Lung (tissue), 12 donors: ENCODE measurements around the gene RUVBL2. TPM values are rescaled to one million over a fixed set of nuclear protein-coding genes. Genes with fewer than 3 reads are reported as not detected.
"Not testable (repeated sequence)": the region's sequence is repeated elsewhere in the genome, so short reads cannot be mapped to it uniquely, and the experiment has no call there.

Experiments used
- ATAC-seq: fragments of 200-7000 bp; cut with Tn5 transposase; one replicate; pipeline ENCODE4 v1.9.1; 2020; ENCODE audit warnings: moderate number of reproducible peaks; ENCODE audit not compliant: insufficient read depth, low FRiP score
- DNase-seq, 3 donors: peaks; one replicate each; pipeline ENCODE4 v3.0.0-alpha.2; 2013 to 2017
- H3K27ac ChIP-seq, 2 donors: one replicate each; pipeline ENCODE4 v1.5.1; 2013; ENCODE audit warnings: mild to moderate bottlenecking in 2 of 2, moderate library complexity in 2 of 2, control low read depth in 1 of 2, inconsistent platforms in 1 of 2, low read depth in 1 of 2, low read length in 1 of 2
- H3K27me3 ChIP-seq, 3 donors: one replicate each; pipeline ENCODE4 v1.5.1; 2013; ENCODE audit warnings: low read length in 2 of 3; ENCODE audit not compliant: control insufficient read depth in 3 of 3, insufficient read depth in 3 of 3
- H3K36me3 ChIP-seq, 4 donors: one replicate each; pipeline ENCODE4 v1.5.1; 2013; ENCODE audit warnings: low read length in 4 of 4, mild to moderate bottlenecking in 1 of 4, moderate library complexity in 1 of 4; ENCODE audit not compliant: control insufficient read depth in 4 of 4, insufficient read depth in 4 of 4
- H3K4me1 ChIP-seq, 5 donors: one replicate each; pipeline ENCODE4 v1.5.1; 2013; ENCODE audit warnings: low read length in 5 of 5, mild to moderate bottlenecking in 2 of 5, moderate library complexity in 1 of 5; ENCODE audit not compliant: control insufficient read depth in 5 of 5, insufficient read depth in 5 of 5
- H3K4me3 ChIP-seq: one replicate; pipeline ENCODE4 v1.5.1; 2013; ENCODE audit warnings: mild to moderate bottlenecking, control low read depth, moderate library complexity
- H3K9ac ChIP-seq, 2 donors: one replicate each; pipeline ENCODE4 v1.5.1; 2013; ENCODE audit warnings: low read length in 2 of 2, control low read depth in 1 of 2; ENCODE audit not compliant: insufficient read depth in 1 of 2
- H3K9me3 ChIP-seq, 4 donors: one replicate each; pipeline ENCODE4 v1.5.1; 2013; ENCODE audit warnings: low read length in 3 of 4, mild to moderate bottlenecking in 1 of 4, moderate library complexity in 1 of 4; ENCODE audit not compliant: control insufficient read depth in 4 of 4, insufficient read depth in 3 of 4
- WGBS, 2 donors: extraction: QIAGEN DNeasy Blood & Tissue Kit; methylation state at CpG; one replicate each; pipeline ENCODE4 v1.1.7; 2013; 5-methylcytosine and 5-hydroxymethylcytosine counted together
- polyA plus RNA-seq, 2 donors: library from polyadenylated mRNA; stranded (reverse); fragments of 200-250 nt; gene quantifications; one replicate each; pipeline ENCODE4 v1.2.1, GENCODE V29; 2013
- total RNA-seq, 2 donors: library from RNA; depleted of rRNA in 1 of 2; stranded (reverse); fragments of >200 nt in 1 of 2; gene quantifications; one replicate each; pipeline ENCODE4 v1.2.1, GENCODE V29; 2014 to 2021
- TF ChIP-seq, protein P1 (sequence below): IDR thresholded peaks from 2 replicates; pipeline ENCODE4 v1.5.1; 2012; ENCODE audit warnings: mild to moderate bottlenecking; ENCODE audit errors: control extremely low read depth, extremely low read depth
- donor health status: control.
- donor health status: control.
- donor health status: Bipolar disorder and iron deficiency.
- donor health status: healthy.
- donor health status: DM: yes; HTN: yes; CAD: no.

RUVBL2 gene
- total and polyA plus RNA-seq, 4 donors = 80.7 to 112 (median 96.8) TPM

DNA sequence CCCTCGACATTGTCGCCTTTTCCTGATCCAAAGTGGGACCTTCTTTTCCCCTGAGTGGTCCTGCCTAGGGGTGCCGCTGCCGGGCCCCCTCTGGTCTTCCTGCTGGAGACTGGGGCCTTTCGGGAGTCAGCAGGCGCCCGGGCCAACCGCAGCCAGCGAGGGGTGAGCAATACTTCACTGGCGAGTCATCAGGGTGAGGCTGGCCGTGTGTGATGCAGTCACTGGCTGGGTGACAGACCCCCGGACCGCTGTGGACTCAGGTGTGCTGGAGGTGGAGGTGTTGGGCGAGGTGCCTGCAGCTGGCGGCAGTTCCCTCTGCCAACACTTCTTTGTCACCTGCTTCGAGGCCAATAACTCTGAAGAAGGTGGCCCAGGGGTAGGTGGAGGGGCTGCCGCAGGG, 48.5 kb downstream of the RUVBL2 start:
- Histone ChIP-seq H3K36me3 (no peaks in the 10 kb centered on the region), H3K4me1 (no peaks in the 10 kb centered on the region), H3K9ac (no peak overlapping the region), H3K9me3 (no peaks in the 10 kb centered on the region), H3K27me3 (no peaks in the 10 kb centered on the region), H3K27ac (no peak overlapping the region), H3K4me3 (no peak overlapping the region)
- ATAC-seq (no peak), DNase-seq (no peak)
- TF ChIP-seq, protein P1, sequence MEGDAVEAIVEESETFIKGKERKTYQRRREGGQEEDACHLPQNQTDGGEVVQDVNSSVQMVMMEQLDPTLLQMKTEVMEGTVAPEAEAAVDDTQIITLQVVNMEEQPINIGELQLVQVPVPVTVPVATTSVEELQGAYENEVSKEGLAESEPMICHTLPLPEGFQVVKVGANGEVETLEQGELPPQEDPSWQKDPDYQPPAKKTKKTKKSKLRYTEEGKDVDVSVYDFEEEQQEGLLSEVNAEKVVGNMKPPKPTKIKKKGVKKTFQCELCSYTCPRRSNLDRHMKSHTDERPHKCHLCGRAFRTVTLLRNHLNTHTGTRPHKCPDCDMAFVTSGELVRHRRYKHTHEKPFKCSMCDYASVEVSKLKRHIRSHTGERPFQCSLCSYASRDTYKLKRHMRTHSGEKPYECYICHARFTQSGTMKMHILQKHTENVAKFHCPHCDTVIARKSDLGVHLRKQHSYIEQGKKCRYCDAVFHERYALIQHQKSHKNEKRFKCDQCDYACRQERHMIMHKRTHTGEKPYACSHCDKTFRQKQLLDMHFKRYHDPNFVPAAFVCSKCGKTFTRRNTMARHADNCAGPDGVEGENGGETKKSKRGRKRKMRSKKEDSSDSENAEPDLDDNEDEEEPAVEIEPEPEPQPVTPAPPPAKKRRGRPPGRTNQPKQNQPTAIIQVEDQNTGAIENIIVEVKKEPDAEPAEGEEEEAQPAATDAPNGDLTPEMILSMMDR = no peak
- WGBS, 2 donors = 78 to 88% methylated on average over 17 of the region's 17 CpGs

DNA sequence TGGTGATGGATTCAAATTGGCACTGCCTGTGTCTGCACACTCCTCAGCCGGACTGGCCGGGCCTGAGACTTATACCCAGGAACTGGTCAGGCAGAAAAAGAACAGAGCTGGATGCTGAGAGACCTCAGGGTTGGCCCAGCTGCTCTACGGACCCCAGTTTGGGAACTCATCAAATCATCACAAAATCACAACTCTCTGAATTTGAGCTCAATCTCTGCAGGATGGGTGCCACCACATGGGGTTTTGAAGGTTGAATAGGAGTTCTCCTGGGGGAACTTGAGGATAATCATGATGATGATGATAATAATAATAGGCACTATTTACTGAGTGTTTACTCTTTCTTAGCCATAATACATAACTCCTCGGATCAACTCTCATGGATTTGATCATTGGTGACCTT, 49.0 kb downstream of the RUVBL2 start:
- not testable (repeated sequence) for H3K27me3 ChIP-seq, H3K36me3 ChIP-seq, H3K4me3 ChIP-seq, DNase-seq, H3K27ac ChIP-seq, H3K9ac ChIP-seq, H3K9me3 ChIP-seq, ATAC-seq, H3K4me1 ChIP-seq
- 95 to 96% methylated on average over 2 to 4 of the region's 4 CpGs for WGBS, 2 donors

DNA sequence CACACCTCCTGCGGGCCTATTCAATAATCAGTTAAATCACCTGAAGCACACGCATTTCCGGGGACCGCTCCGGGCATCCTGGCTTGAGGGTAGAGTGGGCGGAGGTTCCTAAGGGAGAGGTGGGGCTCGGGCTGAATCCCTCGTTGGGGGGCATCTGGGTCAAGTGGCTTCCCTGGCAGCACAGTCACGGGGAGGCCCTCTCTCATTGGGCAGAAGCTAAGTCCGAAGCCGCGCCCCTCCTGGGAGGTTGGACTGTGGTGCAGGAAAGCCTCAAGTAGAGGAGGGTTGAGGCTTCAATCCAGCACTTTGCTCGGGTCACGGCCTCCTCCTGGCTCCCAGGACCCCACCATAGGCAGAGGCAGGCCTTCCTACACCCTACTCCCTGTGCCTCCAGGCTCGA, 49.9 kb downstream of the RUVBL2 start, which contains the start of gene CGB5:
CGB5 (plus strand) TSS at position 301 of the 400 bp plus-strand sequence. CDS start 362 bp downstream, outside the sequence.
- not testable (repeated sequence) for H3K36me3 ChIP-seq, ATAC-seq, H3K27ac ChIP-seq, DNase-seq, H3K4me3 ChIP-seq, H3K9me3 ChIP-seq, H3K27me3 ChIP-seq, H3K4me1 ChIP-seq, H3K9ac ChIP-seq
- 59 to 77% methylated on average over 14 to 15 of the region's 15 CpGs for WGBS, 2 donors

DNA sequence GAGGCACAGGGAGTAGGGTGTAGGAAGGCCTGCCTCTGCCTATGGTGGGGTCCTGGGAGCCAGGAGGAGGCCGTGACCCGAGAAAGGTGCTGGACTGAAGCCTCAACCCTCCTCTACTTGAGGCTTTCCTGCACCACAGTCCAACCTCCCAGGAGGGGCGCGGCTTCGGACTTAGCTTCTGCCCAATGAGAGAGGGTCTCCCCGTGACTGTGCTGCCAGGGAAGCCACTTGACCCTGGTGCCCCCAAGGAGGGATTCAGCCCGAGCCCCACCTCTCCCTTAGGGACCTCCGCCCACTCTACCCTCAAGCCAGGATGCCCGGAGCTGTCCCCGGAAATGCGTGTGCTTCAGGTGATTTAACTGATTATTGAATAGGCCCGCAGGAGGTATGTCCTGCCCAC, 55.3 kb downstream of the RUVBL2 start, which contains the start of gene CGB8:
CGB8 (minus strand) TSS at position 101 of the 400 bp plus-strand sequence. CDS start 372 bp downstream, outside the sequence.
- not testable (repeated sequence) for DNase-seq, H3K4me3 ChIP-seq, H3K4me1 ChIP-seq, H3K9me3 ChIP-seq, H3K27ac ChIP-seq, H3K27me3 ChIP-seq, H3K36me3 ChIP-seq, H3K9ac ChIP-seq, ATAC-seq
- WGBS, 2 donors = 70 to 75% methylated on average over 8 to 10 of the region's 12 CpGs

DNA sequence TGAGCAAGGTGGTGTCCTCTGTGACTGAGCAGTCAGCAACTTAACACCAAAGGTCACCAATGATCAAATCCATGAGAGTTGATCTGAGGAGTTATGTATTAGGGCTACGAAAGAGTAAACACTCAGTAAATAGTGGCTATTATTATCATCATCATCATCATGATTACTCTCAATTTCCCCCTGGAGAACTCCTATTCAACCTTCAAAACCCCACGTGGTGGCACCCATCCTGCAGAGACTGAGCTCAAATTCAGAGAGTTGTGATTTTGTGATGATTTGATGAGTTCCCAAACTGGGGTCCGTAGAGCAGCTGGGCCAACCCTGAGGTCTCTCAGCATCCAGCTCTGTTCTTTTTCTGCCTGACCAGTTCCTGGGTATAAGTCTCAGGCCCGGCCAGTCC, 56.1 kb downstream of the RUVBL2 start:
- H3K36me3 ChIP-seq, H3K27ac ChIP-seq, H3K4me1 ChIP-seq, H3K4me3 ChIP-seq, DNase-seq, ATAC-seq, H3K9ac ChIP-seq, H3K9me3 ChIP-seq, H3K27me3 ChIP-seq: not testable (repeated sequence)
- 74 to 79% methylated on average over 3 of the region's 4 CpGs for WGBS, 2 donors

DNA sequence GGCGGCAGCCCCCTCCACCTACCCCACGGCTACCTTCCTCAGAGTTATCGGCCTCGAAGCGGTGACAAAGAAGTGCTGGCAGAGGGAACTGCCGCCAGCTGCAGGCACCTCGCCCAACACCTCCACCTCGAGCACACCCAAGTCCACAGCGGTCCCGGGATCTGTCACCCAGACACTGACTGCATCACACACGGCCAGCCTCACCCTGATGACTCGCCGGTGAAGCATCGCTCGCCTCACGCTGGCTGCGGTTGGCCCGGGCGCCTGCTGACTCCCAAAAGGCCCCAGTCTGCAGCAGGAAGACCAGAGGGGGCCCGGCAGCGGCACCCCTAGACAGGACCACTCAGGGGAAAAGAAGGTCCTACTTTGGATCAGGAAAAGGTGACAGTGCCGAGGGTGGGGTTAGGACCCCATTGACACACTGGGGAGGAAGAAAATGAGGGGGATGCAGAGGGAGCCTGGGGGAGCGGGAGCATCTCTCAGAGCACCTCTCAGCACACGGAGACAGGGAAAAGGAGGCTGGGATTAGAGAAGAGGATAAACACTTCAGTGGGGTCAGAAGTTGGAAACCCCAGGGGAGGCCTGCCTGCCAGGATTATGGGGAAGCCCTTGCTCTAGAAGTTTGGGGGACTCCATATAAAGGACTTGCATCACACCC, 56.8 kb downstream of the RUVBL2 start:
- not testable (repeated sequence) for H3K27me3 ChIP-seq, H3K9ac ChIP-seq, H3K4me3 ChIP-seq, H3K27ac ChIP-seq, H3K4me1 ChIP-seq, ATAC-seq, DNase-seq, H3K36me3 ChIP-seq, H3K9me3 ChIP-seq
- WGBS, 2 donors = 78 to 85% methylated on average over 24 of the region's 24 CpGs
